ENCODE data around the gene OR4C5.
"Not testable (repeated sequence)": the region's sequence is repeated elsewhere in the genome, so short reads cannot be mapped to it uniquely, and the experiment has no call there.

The OR4C5 gene

DNA sequence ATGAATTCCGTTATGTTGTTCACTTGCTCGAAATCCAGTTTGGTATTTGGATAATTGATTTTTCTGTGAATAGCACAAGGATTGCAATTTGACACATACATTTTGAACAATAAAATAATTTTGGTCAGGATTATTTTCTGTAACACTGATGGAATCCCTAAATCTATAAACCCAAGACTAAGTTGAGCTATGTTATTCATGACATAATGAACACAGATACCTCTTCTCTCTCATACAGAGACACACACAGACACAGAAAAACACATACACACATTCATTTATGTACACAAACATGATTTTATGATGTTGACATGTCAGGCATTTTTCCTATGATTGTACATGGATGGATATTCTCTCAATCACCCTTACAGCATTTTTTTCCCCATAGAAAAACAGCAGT is at the start of gene OR4C5:
OR4C5 (minus strand) TSS at position 101 of the 400 bp plus-strand sequence; CDS start at position 101, 0 bp downstream.
- H3K27me3 ChIP-seq (replicated peaks; ENCODE audit: control insufficient read depth, insufficient read depth, low read length) = no peaks in the 10 kb centered on the region
- no peak within 1 kb of the TSS for H3K9ac ChIP-seq (ENCODE audit: low read length)
- no peaks in the 10 kb centered on the region for H3K36me3 ChIP-seq (ENCODE audit: control insufficient read depth, insufficient read depth, low read length, severe bottlenecking)
- H3K4me1 ChIP-seq (ENCODE audit: control insufficient read depth, insufficient read depth, low read length) = no peaks in the 10 kb centered on the region
- no peaks in the 10 kb centered on the region for H3K9me3 ChIP-seq (ENCODE audit: control insufficient read depth, low read length)
- DNase-seq (ENCODE audit: low read depth) = no peak
- no peak within 1 kb of the TSS for H3K4me3 ChIP-seq (ENCODE audit: low read length)

DNA sequence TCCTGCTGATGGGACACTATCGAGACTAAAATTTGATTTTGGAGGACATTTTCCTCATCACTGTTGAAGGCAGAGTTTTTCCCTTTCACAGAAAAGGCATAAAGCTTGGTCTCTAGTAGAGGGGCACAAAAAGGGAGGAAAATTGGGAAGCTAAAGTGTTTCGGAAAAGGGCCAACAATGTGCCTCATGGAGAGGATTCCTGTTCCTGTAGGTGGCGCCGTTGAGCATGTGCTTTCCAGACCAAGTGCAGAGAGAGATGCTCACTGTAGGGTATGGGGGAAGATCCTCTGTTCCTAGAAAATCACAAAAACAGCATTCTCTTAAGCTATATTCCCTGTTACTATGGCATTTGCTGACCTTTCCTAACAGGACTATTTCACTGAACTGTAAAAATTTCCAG is 18.4 kb upstream of the OR4C5 start:
- Histone ChIP-seq H3K4me1 (ENCODE audit: control insufficient read depth, insufficient read depth, low read length) (no peaks in the 10 kb centered on the region), H3K4me3 (ENCODE audit: low read length) (no peak overlapping the region), H3K9me3 (ENCODE audit: control insufficient read depth, low read length) (peaks cover 18% of the 10 kb centered on the region), H3K36me3 (ENCODE audit: control insufficient read depth, insufficient read depth, low read length, severe bottlenecking) (no peaks in the 10 kb centered on the region), H3K27me3 (replicated peaks; ENCODE audit: control insufficient read depth, insufficient read depth, low read length) (no peaks in the 10 kb centered on the region), H3K9ac (ENCODE audit: low read length) (no peak overlapping the region)
- no peak for DNase-seq (ENCODE audit: low read depth)

DNA sequence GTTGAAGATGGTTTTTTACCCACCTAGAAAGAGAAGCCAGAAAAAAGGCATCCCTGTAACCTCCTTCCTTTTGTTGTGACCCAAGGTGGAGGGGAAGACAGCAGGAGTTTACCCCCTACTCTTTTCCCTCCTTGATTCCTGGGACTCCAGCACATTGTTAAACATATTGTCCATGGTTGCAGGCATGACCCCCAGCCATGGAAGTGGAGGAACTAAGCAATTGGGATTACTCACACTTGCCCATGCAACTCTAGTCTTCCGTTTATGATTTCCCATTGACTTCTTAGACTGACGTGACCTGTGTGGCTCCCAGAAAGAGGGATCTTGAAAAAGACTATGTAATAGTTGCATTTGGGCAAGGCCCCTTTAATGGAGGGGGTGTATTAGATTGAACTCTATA is 17.9 kb upstream of the OR4C5 start:
- not testable (repeated sequence) for H3K9ac ChIP-seq (ENCODE audit: low read length); H3K36me3 ChIP-seq (ENCODE audit: control insufficient read depth, insufficient read depth, low read length, severe bottlenecking); H3K4me3 ChIP-seq (ENCODE audit: low read length); H3K4me1 ChIP-seq (ENCODE audit: control insufficient read depth, insufficient read depth, low read length); DNase-seq (ENCODE audit: low read depth); H3K27me3 ChIP-seq (replicated peaks; ENCODE audit: control insufficient read depth, insufficient read depth, low read length)
- H3K9me3 ChIP-seq (ENCODE audit: control insufficient read depth, low read length) = peaks cover 18% of the 10 kb centered on the region

DNA sequence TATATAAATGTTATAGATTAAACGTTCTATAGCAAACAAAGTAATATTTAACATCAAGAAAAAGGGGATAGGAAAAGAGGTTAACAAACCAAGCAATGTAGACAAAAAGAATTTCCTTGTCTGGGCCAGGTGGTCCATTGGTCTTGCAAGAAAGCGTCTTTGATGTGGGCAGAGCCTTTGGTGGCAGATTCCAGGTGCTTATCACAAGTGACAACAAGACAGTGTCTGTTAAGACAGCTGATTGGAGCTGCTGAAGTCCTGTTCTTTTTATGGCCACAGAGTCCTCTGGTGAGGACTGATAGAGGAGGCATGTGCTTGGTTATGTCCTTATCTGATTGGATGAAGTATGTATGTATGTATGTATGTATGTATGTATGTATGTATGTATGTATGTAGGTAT is 5.0 kb downstream of the OR4C5 start:
- H3K27me3 ChIP-seq (replicated peaks; ENCODE audit: control insufficient read depth, insufficient read depth, low read length); H3K4me3 ChIP-seq (ENCODE audit: low read length); H3K36me3 ChIP-seq (ENCODE audit: control insufficient read depth, insufficient read depth, low read length, severe bottlenecking); H3K9me3 ChIP-seq (ENCODE audit: control insufficient read depth, low read length); H3K9ac ChIP-seq (ENCODE audit: low read length); DNase-seq (ENCODE audit: low read depth); H3K4me1 ChIP-seq (ENCODE audit: control insufficient read depth, insufficient read depth, low read length): not testable (repeated sequence)

DNA sequence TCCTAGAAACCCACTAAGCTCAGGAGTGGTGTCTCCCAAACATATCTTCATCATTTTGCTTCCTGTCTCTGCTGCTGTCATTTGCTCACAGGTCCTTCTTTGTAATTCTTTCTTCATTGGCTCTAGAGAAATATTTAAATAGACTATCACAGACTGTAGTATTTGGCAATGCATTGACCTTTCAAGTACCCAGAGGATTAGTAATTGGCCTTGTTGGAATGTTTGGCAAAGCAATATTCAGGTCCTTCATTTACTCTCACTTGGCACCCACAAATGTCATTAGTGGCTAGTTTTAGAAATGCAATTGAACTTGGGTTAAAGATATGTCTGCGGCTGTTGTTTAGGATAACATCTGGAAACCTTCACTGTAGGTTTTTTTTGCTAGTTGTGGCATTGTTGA is 11.6 kb downstream of the OR4C5 start:
- Histone ChIP-seq H3K4me1 (ENCODE audit: control insufficient read depth, insufficient read depth, low read length) (no peaks in the 10 kb centered on the region), H3K4me3 (ENCODE audit: low read length) (no peak overlapping the region), H3K36me3 (ENCODE audit: control insufficient read depth, insufficient read depth, low read length, severe bottlenecking) (no peaks in the 10 kb centered on the region), H3K9ac (ENCODE audit: low read length) (no peak overlapping the region), H3K9me3 (ENCODE audit: control insufficient read depth, low read length) (no peaks in the 10 kb centered on the region), H3K27me3 (replicated peaks; ENCODE audit: control insufficient read depth, insufficient read depth, low read length) (no peaks in the 10 kb centered on the region)
- DNase-seq (ENCODE audit: low read depth) = no peak

DNA sequence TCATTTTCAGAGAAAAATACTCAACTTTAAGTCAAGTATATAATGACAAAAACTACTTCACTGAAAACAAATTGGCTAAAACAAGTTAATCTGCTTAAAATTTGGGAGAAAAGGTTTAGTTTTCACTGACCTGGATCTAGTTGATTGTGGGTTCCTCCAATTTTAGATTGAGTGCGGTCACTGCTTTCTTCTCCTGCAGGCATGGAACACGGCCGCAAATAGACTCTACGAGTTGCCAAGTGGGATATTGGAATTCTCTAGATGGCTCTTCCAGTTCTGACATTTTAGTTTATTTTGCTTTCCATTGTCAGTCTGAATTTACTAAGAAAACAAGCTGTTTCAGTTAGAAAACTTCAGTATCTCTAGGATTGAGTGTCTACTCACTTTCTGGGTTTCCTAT is 12.3 kb downstream of the OR4C5 start:
- H3K27me3 ChIP-seq (replicated peaks; ENCODE audit: control insufficient read depth, insufficient read depth, low read length) = no peaks in the 10 kb centered on the region
- H3K9me3 ChIP-seq (ENCODE audit: control insufficient read depth, low read length) = no peaks in the 10 kb centered on the region
- H3K4me1 ChIP-seq (ENCODE audit: control insufficient read depth, insufficient read depth, low read length) = no peaks in the 10 kb centered on the region
- H3K4me3 ChIP-seq (ENCODE audit: low read length) = no peak overlapping the region
- H3K9ac ChIP-seq (ENCODE audit: low read length) = no peak overlapping the region
- H3K36me3 ChIP-seq (ENCODE audit: control insufficient read depth, insufficient read depth, low read length, severe bottlenecking) = no peaks in the 10 kb centered on the region
- no peak for DNase-seq (ENCODE audit: low read depth)

DNA sequence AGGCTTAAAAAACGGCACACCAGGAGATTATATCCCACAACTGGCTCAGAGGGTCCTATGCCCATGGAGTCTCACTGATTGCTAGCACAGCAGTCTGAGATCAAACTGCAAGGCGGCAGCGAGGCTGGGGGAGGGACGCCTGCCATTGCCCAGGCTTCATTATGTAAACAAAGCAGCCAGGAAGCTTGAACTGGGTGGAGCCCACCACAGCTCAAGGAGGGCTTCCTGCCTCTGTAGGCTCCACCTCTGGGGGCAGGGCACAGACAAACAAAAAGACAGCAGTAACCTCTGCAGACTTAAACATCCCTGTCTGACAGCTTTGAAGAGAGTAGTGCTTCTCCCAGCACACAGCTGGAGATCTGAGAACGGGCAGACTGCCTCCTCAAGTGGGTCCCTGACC is 20.0 kb downstream of the OR4C5 start:
- H3K36me3 ChIP-seq (ENCODE audit: control insufficient read depth, insufficient read depth, low read length, severe bottlenecking); DNase-seq (ENCODE audit: low read depth); H3K9ac ChIP-seq (ENCODE audit: low read length); H3K27me3 ChIP-seq (replicated peaks; ENCODE audit: control insufficient read depth, insufficient read depth, low read length); H3K4me1 ChIP-seq (ENCODE audit: control insufficient read depth, insufficient read depth, low read length); H3K4me3 ChIP-seq (ENCODE audit: low read length); H3K9me3 ChIP-seq (ENCODE audit: control insufficient read depth, low read length): not testable (repeated sequence)

DNA sequence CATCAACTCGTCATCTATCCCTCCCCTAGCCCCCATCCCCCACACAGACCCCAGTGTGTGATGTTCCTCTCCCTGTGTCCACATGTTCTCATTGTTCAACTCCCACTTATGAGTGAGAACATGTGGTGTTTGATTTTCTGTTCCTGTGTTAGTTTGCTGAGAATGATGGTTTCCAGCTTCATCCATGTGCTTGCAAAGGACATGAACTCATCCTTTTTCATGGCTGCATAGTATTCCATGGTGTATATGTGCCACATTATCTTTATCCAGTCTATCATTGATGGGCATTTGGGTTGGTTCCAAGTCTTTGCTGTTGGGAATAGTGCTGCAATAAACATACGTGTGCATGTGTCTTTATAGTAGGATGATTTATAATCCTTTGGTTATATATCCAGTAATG is 23.8 kb downstream of the OR4C5 start:
- not testable (repeated sequence) for H3K27me3 ChIP-seq (replicated peaks; ENCODE audit: control insufficient read depth, insufficient read depth, low read length); H3K36me3 ChIP-seq (ENCODE audit: control insufficient read depth, insufficient read depth, low read length, severe bottlenecking); H3K4me1 ChIP-seq (ENCODE audit: control insufficient read depth, insufficient read depth, low read length); H3K4me3 ChIP-seq (ENCODE audit: low read length); H3K9me3 ChIP-seq (ENCODE audit: control insufficient read depth, low read length); DNase-seq (ENCODE audit: low read depth); H3K9ac ChIP-seq (ENCODE audit: low read length)

DNA sequence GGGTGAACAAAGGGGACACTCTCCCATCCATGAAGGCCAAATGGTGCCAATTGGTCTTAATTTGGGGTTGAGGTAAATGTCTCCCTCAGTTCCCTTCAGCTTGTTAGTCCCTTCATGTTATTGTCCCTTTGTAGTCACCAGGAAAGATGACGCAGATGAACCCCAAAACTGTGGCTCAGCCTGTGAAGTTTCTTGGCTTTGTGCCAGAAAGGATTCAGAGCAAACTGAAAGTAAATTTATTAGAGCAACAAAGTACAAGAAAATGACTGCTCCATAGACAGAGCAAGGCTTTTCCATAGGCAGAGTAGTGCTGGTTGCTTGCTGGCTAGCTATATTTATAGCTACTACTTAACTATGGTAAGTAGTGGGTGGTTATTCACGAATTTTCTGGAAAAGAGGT is 24.8 kb downstream of the OR4C5 start:
- H3K9me3 ChIP-seq (ENCODE audit: control insufficient read depth, low read length) = no peaks in the 10 kb centered on the region
- H3K9ac ChIP-seq (ENCODE audit: low read length) = no peak overlapping the region

DNA sequence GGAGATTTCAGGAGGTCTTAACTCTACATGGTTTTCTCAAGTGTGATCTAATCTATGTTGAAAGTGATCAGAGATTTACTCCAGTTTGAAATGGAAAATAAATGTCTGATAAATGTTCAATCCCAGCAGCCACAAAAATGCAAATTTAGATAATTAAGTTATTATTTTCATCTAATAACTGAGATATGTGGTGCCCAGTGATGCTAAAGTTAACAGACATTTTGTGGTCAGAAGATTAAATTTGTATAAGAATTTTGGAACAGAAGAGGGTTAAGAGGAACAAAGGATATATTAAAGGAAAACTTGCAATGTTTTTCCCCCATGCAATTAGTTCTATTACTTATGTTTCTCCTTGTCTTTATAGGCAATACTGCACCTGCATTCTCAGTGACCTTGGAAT is 41.6 kb downstream of the OR4C5 start, which contains the start of gene OR4C3:
OR4C3 (plus strand) TSS at position 301 of the 400 bp plus-strand sequence. CDS start 102 bp downstream, outside the sequence.
- not testable (repeated sequence) for DNase-seq (ENCODE audit: low read depth); H3K36me3 ChIP-seq (ENCODE audit: control insufficient read depth, insufficient read depth, low read length, severe bottlenecking); H3K9ac ChIP-seq (ENCODE audit: low read length); H3K9me3 ChIP-seq (ENCODE audit: control insufficient read depth, low read length); H3K27me3 ChIP-seq (replicated peaks; ENCODE audit: control insufficient read depth, insufficient read depth, low read length); H3K4me1 ChIP-seq (ENCODE audit: control insufficient read depth, insufficient read depth, low read length); H3K4me3 ChIP-seq (ENCODE audit: low read length)

More for the DNA sequence above, 24.8 kb downstream of the OR4C5 start:
- H3K4me3 ChIP-seq (ENCODE audit: low read length) = no peak overlapping the region
- H3K27me3 ChIP-seq (replicated peaks; ENCODE audit: control insufficient read depth, insufficient read depth, low read length) = no peaks in the 10 kb centered on the region
- no peaks in the 10 kb centered on the region for H3K4me1 ChIP-seq (ENCODE audit: control insufficient read depth, insufficient read depth, low read length)
- DNase-seq (ENCODE audit: low read depth) = no peak
- no peaks in the 10 kb centered on the region for H3K36me3 ChIP-seq (ENCODE audit: control insufficient read depth, insufficient read depth, low read length, severe bottlenecking)

DNA sequence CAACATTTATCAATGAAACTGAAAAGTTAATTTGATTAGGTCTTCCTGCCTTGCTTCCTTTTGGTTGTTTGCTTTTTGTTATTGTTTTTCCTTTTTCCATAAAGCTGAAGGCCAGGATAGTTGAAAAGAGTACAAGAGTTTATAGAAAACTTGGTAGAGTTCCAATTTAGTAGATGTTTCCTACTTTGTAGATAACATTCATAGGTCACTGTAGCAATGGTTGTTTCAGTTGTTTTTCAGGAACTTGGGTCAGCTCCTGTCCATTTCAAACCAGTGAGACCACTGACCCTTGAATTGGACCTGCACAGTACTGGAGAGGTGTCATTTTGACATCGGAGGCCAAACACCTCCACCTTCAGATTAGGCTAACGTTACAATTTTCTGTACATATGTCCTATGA is 46.5 kb downstream of the OR4C5 start:
- not testable (repeated sequence) for H3K27me3 ChIP-seq (replicated peaks; ENCODE audit: control insufficient read depth, insufficient read depth, low read length); DNase-seq (ENCODE audit: low read depth); H3K9me3 ChIP-seq (ENCODE audit: control insufficient read depth, low read length); H3K9ac ChIP-seq (ENCODE audit: low read length); H3K4me3 ChIP-seq (ENCODE audit: low read length); H3K4me1 ChIP-seq (ENCODE audit: control insufficient read depth, insufficient read depth, low read length); H3K36me3 ChIP-seq (ENCODE audit: control insufficient read depth, insufficient read depth, low read length, severe bottlenecking)

All from adipocyte (in vitro differentiated cells).